Sigmoid colon (tissue), 4 donors: ENCODE results near the gene CRYGN.

Experiments used
- CTCF ChIP-seq, 4 experiments: fragments of 450-650 bp in 3 of 4; fragments of 200-600 bp in 1 of 4; IDR thresholded peaks; one replicate each; pipeline ENCODE4 v1.5.1; 2016 to 2019; ENCODE audit warnings: antibody characterized with exemption in 4 of 4, mild to moderate bottlenecking in 3 of 4, moderate library complexity in 2 of 4
- POLR2A ChIP-seq, 2 donors: fragments of 450-650 bp; IDR thresholded peaks; one replicate each; pipeline ENCODE4 v1.6.1; 2016; ENCODE audit warnings: antibody characterized with exemption in 2 of 2, mild to moderate bottlenecking in 2 of 2, moderate library complexity in 2 of 2
- POLR2AphosphoS5 ChIP-seq, 4 donors: sonication (generic); formaldehyde crosslinking; IDR thresholded peaks; one replicate each; pipeline ENCODE4 v1.6.1; 2017; ENCODE audit warnings: antibody characterized with exemption in 4 of 4

- TF ChIP-seq CTCF (IDR thresholded peaks at IDR 0.05), result no peak
- no peak for TF ChIP-seq POLR2A (IDR thresholded peaks at IDR 0.05)
- TF ChIP-seq POLR2AphosphoS5 (IDR thresholded peaks at IDR 0.05), result no peak
Observed at GRCh38 chr7:151446412-151446811, 6.5 kb upstream of the CRYGN start.
